Esophagus muscularis mucosa (tissue), 3 donors: ENCODE results near the gene FAM187B.
A peak's percentile ranks its signal among the peaks of the same experiment; 100 is the strongest.

Source experiments
- POLR2A ChIP-seq: fragments of 450-650 bp; IDR thresholded peaks from one replicate; pipeline ENCODE4 v1.6.1; 2017; ENCODE audit warnings: antibody characterized with exemption, moderate library complexity, mild to moderate bottlenecking, low read depth
- POLR2AphosphoS5 ChIP-seq, 2 donors: sonication (generic); formaldehyde crosslinking; IDR thresholded peaks; one replicate each; pipeline ENCODE4 v1.6.1; 2017; ENCODE audit warnings: antibody characterized with exemption in 2 of 2
- TF ChIP-seq, protein P1 (sequence below), 3 experiments: fragments of 200-600 bp in 2 of 3; fragments of 450-650 bp in 1 of 3; sonication (generic) in 2 of 3; IDR thresholded peaks; one replicate each; pipeline ENCODE4 v1.5.1; 2017 to 2019; ENCODE audit warnings: antibody characterized with exemption in 3 of 3, mild to moderate bottlenecking in 2 of 3, moderate library complexity in 1 of 3

DNA sequence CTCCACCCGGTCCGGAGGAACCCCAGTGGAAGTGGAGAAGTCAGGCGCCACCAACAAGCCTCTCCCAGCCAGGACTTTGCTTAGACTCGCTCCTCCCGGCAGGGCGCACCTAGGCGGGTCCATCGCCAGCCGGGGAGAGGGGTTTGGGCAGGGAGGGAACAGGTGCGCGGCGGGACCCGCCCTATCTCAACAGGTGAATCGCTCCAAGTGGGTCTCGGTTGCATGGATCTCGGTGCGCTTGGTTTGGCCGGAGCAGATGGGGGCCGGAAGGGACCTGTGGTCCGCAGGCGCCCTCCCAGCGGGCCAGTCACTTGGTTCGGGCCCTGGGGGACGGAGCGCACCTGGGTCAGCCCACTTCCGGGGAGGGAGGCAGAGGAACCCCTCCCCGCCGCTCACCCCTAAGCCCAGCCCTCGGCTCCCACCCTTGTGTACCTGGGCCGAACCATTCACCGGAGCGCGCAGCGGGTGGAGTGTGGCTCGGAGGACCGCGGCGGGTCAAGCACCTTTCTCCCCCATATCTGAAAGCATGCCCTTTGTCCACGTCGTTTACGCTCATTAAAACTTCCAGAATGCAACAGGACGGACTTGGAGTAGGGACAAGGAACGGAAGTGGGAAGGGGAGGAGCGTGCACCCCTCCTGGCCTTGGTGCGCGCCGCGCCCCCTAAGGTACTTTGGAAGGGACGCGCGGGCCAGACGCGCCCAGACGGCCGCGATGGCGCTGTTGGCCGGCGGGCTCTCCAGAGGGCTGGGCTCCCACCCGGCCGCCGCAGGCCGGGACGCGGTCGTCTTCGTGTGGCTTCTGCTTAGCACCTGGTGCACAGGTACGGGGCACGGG lies 20.0 kb upstream of the FAM187B start, which contains the start of gene LSR:
- TF ChIP-seq POLR2A (no peak), POLR2AphosphoS5 (IDR thresholded peaks at IDR 0.05) (peak in 1 of 2 donors; percentile 25)
- TF ChIP-seq, protein P1, sequence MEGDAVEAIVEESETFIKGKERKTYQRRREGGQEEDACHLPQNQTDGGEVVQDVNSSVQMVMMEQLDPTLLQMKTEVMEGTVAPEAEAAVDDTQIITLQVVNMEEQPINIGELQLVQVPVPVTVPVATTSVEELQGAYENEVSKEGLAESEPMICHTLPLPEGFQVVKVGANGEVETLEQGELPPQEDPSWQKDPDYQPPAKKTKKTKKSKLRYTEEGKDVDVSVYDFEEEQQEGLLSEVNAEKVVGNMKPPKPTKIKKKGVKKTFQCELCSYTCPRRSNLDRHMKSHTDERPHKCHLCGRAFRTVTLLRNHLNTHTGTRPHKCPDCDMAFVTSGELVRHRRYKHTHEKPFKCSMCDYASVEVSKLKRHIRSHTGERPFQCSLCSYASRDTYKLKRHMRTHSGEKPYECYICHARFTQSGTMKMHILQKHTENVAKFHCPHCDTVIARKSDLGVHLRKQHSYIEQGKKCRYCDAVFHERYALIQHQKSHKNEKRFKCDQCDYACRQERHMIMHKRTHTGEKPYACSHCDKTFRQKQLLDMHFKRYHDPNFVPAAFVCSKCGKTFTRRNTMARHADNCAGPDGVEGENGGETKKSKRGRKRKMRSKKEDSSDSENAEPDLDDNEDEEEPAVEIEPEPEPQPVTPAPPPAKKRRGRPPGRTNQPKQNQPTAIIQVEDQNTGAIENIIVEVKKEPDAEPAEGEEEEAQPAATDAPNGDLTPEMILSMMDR (IDR thresholded peaks at IDR 0.05), result no peak
